HepG2 (cell line): ENCODE results near the gene HSPB9. TPM values are rescaled to one million over a fixed set of nuclear protein-coding genes. Genes with fewer than 3 reads are reported as not detected.

ENCODE experiments used
- ARID4A ChIP-seq: sonication (generic); formaldehyde crosslinking; IDR thresholded peaks from 2 replicates; pipeline ENCODE4 v1.5.0; 2020; ENCODE audit warnings: mild to moderate bottlenecking, missing genetic modification reagents, borderline replicate concordance
- FOXA3 ChIP-seq: IDR thresholded peaks from 2 replicates; pipeline ENCODE4 v1.6.1; 2016; ENCODE audit warnings: missing genetic modification reagents, missing compliant biosample characterization
- GMEB2 ChIP-seq: IDR thresholded peaks from 2 replicates; pipeline ENCODE4 v1.6.1; 2016; ENCODE audit warnings: missing biosample characterization, missing genetic modification reagents, low read depth
- GTF2F1 ChIP-seq: fragments of 150-350 bp; IDR thresholded peaks from 2 replicates; pipeline ENCODE4 v1.6.1; 2014; ENCODE audit warnings: low read length
- KAT8 ChIP-seq: IDR thresholded peaks from 2 replicates; pipeline ENCODE4 v1.6.1; 2016; ENCODE audit warnings: missing genetic modification reagents, missing compliant biosample characterization
- KDM1A ChIP-seq: IDR thresholded peaks from 2 replicates; pipeline ENCODE4 v1.6.1; 2016; ENCODE audit warnings: missing compliant biosample characterization
- MXD1 ChIP-seq: sonication (generic); formaldehyde crosslinking; IDR thresholded peaks from 2 replicates; pipeline ENCODE4 v1.4.0; 2020; ENCODE audit warnings: mild to moderate bottlenecking, missing genetic modification reagents
- RFXAP ChIP-seq: sonication (generic); formaldehyde crosslinking; IDR thresholded peaks from 2 replicates; pipeline ENCODE4 v1.4.0; 2020; ENCODE audit warnings: missing genetic modification reagents, borderline replicate concordance
- RNF219 ChIP-seq: sonication (generic); formaldehyde crosslinking; IDR thresholded peaks from 2 replicates; pipeline ENCODE4 v1.5.0; 2020; ENCODE audit warnings: mild to moderate bottlenecking, missing genetic modification reagents
- TAF15 ChIP-seq: fragments of 200-400 bp; formaldehyde crosslinking; IDR thresholded peaks from one replicate; pipeline ENCODE4 v1.6.1; 2018; ENCODE audit warnings: mild to moderate bottlenecking, low read depth, low read length; ENCODE audit not compliant: poor library complexity, severe bottlenecking
- THAP9 ChIP-seq: sonication (generic); formaldehyde crosslinking; IDR thresholded peaks from 2 replicates; pipeline ENCODE4; 2020; ENCODE audit warnings: missing genetic modification reagents, mild to moderate bottlenecking, borderline replicate concordance
- ZFP37 ChIP-seq: sonication (generic); formaldehyde crosslinking; IDR thresholded peaks from 2 replicates; pipeline ENCODE4 v1.4.0; 2020; ENCODE audit warnings: missing genetic modification reagents, borderline replicate concordance
- polyA plus RNA-seq, 8 experiments: library from polyadenylated mRNA; depleted of rRNA in 3 of 8; stranded (reverse) in 7 of 8; unstranded in 1 of 8; fragments of >200 nt; fragmentation: Illumina TruSeq in 4 of 8; extraction: Trizol in 4 of 8; gene quantifications; 2 replicates each; pipeline versions ENCODE4 v1.2.1 to v1.2.3, GENCODE V29; 2011 to 2016; ENCODE audit warnings: low read depth in 4 of 8, missing spikeins in 1 of 8, mixed read lengths in 1 of 8; ENCODE audit not compliant: insufficient read depth in 1 of 8
- total RNA-seq, 5 experiments: library from RNA; depleted of rRNA; stranded (reverse); fragments of >200 nt; fragmentation: Illumina TruSeq; extraction: Trizol; gene quantifications; 2 replicates each; pipeline ENCODE4 v1.2.3, GENCODE V29; 2016; ENCODE audit warnings: low read depth in 1 of 5

HSPB9 gene
- total and polyA plus RNA-seq, 2 of the 13 experiments (the other 11 are each of a cell fraction or from before 2014, with no cell fraction given): 0.05 to 0.24 TPM

- TF ChIP-seq ZFP37 (CRISPR knock-in tag) (no peak), GMEB2 (no peak), ARID4A (CRISPR knock-in tag) (no peak), KAT8 (CRISPR knock-in tag) (no peak), THAP9 (no peak), FOXA3 (CRISPR knock-in tag) (0 out of 2 replicates have a peak, but pooled peaks have one; percentile 13), GTF2F1 (no peak), TAF15 (no peak), RNF219 (CRISPR knock-in tag) (0 out of 2 replicates have a peak, but pooled peaks have one; percentile 5), MXD1 (no peak), KDM1A (CRISPR knock-in tag) (no peak), RFXAP (CRISPR knock-in tag) (no peak)
Measured at GRCh38 chr17:42087042-42087701, 35.4 kb upstream of the HSPB9 start (continued).
